Uterus (tissue), 4 donors: ENCODE measurements around the gene BLNK. TPM values are rescaled to one million over a fixed set of nuclear protein-coding genes. Genes with fewer than 3 reads are reported as not detected.

Source experiments
- DNase-seq, 2 donors: peaks; one replicate each; pipeline ENCODE4 v3.0.0-alpha.2; 2019 to 2020
- H3K27ac ChIP-seq, 2 donors: fragments of 200-600 bp; sonication (generic); 1 replicate in 1 of 2; 2 replicates in 1 of 2; pipeline ENCODE4 v1.5.1; 2016 to 2018
- H3K27me3 ChIP-seq, 2 donors: fragments of 200-600 bp; sonication (generic); one replicate each; pipeline ENCODE4 v1.5.1; 2018 to 2019; ENCODE audit warnings: control low read depth in 1 of 2
- H3K36me3 ChIP-seq, 2 donors: fragments of 200-600 bp; sonication (generic); one replicate each; pipeline ENCODE4 v1.5.1; 2019; ENCODE audit warnings: control low read depth in 1 of 2
- H3K4me1 ChIP-seq, 2 donors: fragments of 200-600 bp; sonication (generic); one replicate each; pipeline ENCODE4 v1.5.1; 2018 to 2019; ENCODE audit warnings: control low read depth in 1 of 2
- H3K4me3 ChIP-seq, 2 donors: fragments of 200-600 bp; sonication (generic); 1 replicate in 1 of 2; 2 replicates in 1 of 2; pipeline ENCODE4 v1.5.1; 2018 to 2019; ENCODE audit warnings: mild to moderate bottlenecking in 1 of 2
- H3K9me3 ChIP-seq, 2 donors: fragments of 200-600 bp; sonication (generic); one replicate each; pipeline ENCODE4 v1.5.1; 2019; ENCODE audit warnings: control low read depth in 1 of 2
- CTCF ChIP-seq, 4 experiments: fragments of 200-600 bp in 2 of 4; fragments of 450-650 bp in 2 of 4; sonication (generic) in 2 of 4; IDR thresholded peaks; one replicate each; pipeline ENCODE4 v1.5.1; 2016 to 2019; ENCODE audit warnings: antibody characterized with exemption in 4 of 4, mild to moderate bottlenecking in 2 of 4, moderate library complexity in 1 of 4
- POLR2A ChIP-seq, 2 donors: fragments of 450-650 bp; IDR thresholded peaks; one replicate each; pipeline ENCODE4 v1.6.1; 2016; ENCODE audit warnings: antibody characterized with exemption in 2 of 2, mild to moderate bottlenecking in 1 of 2, moderate library complexity in 1 of 2
- intact Hi-C: fragments of 100-400 bp; cut with DNase I; formaldehyde crosslinking; loops from one replicate; pipeline ENCODE4 v1.15.1; 2023; ENCODE audit warnings: low total_unique reads
- total RNA-seq, 4 donors: library from RNA; depleted of rRNA in 3 of 4; stranded (reverse); fragments of >200 nt in 3 of 4; gene quantifications; one replicate each; pipeline versions ENCODE4 v1.1.0 to v1.2.4, GENCODE V29; 2014 to 2023
- donor health status: DM: yes; HTN: yes; CAD: no.

Gene BLNK
- total RNA-seq, 4 donors from 2014 or later = 0.67 to 3.9 (median 1.8) TPM; not detected in 1

DNA sequence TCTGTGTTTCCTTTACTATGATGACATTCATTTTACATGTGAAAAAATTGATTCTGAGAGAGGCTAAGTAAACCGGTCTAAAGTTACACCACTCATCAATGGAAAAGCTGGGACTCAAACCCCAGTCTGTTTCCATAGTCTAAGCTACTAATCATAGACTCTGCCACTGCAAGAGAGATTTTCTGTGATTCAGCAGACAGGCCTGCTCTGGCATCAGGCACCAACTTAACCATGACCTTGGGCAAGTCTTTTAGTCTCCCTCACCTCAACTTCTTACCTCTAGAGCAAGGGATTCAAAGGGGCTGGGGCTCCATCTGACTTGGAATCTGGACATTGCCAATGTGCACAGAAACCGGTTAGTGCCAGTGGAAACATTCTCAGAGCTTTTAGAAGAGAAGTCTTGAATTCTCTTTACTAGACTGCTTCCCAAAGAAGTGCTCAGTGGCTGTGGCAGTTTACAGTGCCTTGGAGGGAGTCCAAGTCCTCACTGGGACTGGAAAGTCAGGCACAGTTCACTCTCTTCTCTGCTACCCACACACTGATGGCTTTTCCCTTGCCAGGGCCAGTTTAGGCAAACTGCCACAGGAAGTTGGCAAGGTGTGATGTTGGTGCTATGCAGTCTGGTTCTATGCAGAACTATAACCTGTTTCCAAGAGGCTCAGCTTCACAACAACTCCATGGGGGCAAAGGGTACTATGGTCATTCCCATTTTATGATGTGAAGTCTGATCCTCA lies 4.5 kb upstream of the BLNK start:
- Histone ChIP-seq H3K9me3 (no peaks in the 10 kb centered on the region), H3K36me3 (no peaks in the 10 kb centered on the region), H3K4me1 (no peaks in the 10 kb centered on the region), H3K4me3 (no peak overlapping the region), H3K27me3 (no peaks in the 10 kb centered on the region), H3K27ac (no peak overlapping the region)
- no peak for DNase-seq
- intact Hi-C loops = no loop called here
- TF ChIP-seq CTCF (IDR thresholded peaks at IDR 0.05) = no peak
- TF ChIP-seq POLR2A (IDR thresholded peaks at IDR 0.05) = no peak

DNA sequence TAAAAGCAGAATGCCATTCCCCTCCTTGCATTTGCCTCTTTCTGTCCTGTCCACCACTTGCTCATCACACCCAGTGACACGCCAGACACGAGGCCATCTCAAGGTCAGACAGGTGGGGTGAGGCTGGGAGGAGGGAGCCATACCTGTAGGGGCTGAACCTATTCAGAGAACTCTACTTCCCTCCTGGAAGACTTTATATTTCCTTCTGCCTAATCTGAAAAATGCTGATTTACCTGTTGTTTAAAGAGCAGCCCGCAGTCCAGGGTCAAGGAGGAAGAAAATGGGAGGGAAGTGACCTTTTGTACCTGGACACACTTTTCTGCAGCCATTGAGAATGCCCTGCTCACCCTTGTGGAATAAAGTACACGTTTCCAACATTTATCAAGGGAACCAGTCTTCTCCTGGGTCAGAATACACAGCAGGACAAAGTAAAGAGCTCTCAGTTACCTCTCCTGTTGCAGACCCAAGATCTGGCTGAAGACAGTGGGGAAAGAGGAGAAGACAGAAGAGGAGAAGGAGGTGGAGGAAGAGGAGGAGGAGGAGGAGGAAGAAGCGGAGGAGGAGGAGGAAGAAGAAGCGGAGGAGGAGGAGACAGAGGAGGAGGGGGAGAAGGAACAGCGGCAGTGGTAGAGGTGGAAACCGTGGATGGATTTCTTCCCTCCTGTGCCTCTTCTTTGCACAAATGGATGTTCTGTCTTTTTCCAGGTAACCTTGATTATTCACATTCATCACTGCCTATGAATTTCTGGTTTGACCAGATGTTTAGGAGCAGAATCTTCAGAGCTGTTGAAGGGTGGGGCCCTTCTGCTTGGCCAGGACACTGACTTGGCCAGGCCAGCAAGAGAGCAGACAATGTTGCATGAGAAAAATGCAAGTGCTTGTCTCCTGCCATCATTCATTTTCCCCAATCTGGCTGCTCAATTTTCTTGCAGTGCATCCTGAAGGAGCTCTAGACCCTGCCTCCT lies 1.2 kb upstream of the BLNK start:
- H3K36me3 ChIP-seq = no peaks in the 10 kb centered on the region
- no peak overlapping the region for H3K27ac ChIP-seq
- H3K4me3 ChIP-seq = no peak overlapping the region
- intact Hi-C loops = no loop called here
- H3K27me3 ChIP-seq = no peaks in the 10 kb centered on the region
- H3K4me1 ChIP-seq = no peaks in the 10 kb centered on the region
- DNase-seq = no peak
- TF ChIP-seq POLR2A (IDR thresholded peaks at IDR 0.05) (no peak), CTCF (IDR thresholded peaks at IDR 0.05) (no peak)
- H3K9me3 ChIP-seq = no peaks in the 10 kb centered on the region

GRCh38 chr10:96270571-96270970 lies 798 bp downstream of the BLNK start:
- Histone ChIP-seq H3K27ac (no peak overlapping the region), H3K4me3 (no peak overlapping the region), H3K36me3 (no peaks in the 10 kb centered on the region), H3K9me3 (no peaks in the 10 kb centered on the region), H3K27me3 (no peaks in the 10 kb centered on the region), H3K4me1 (no peaks in the 10 kb centered on the region)
- intact Hi-C loops = no loop called here
- TF ChIP-seq CTCF (IDR thresholded peaks at IDR 0.05) (no peak), POLR2A (IDR thresholded peaks at IDR 0.05) (no peak)
- DNase-seq = no peak

DNA sequence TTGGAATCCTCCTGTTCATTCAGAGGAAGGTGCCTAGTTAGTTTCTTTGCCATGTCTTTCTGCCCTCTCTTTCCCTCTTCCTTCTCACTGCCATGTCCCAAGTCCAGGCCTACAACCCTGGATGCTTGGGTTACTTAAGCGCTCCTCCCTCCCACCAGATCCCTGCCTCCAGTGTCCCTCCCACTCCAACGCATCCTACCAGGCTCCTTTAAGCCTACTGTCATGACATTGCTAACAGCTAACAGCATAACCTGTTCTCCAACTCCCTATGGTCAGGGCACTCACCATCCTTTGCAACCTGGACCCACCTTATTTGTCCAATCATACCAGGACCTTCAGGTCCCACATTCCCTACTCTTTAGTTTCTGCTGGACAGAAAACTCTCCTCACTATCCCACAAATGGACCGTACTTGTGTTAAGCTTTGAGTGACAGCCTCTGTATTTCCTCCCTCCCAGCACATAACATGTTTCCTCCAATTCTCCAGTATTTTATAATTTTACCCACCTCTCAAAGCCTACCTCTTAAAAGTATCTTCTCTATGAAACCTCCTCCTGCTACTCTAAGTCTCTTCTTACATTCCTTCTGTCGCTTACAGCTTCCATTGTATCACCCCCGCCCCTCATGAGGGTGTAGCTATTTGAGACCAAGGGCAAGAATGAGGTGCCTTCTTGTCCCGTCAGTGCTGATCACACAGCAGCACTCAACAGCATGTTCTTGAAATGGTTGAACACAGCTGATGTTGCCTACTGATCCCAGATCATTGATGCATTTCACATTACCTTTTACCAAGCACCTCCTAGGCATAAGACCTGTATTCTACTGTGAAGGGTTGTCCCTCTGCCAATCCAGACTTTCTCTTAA lies 1.7 kb downstream of the BLNK start:
- TF ChIP-seq CTCF (IDR thresholded peaks at IDR 0.05) (no peak), POLR2A (IDR thresholded peaks at IDR 0.05) (no peak)
- DNase-seq = no peak
- H3K4me3 ChIP-seq = no peak overlapping the region
- intact Hi-C loops = no loop called here
- H3K9me3 ChIP-seq = no peaks in the 10 kb centered on the region
- no peaks in the 10 kb centered on the region for H3K36me3 ChIP-seq
- H3K27ac ChIP-seq = no peak overlapping the region
- H3K4me1 ChIP-seq = no peaks in the 10 kb centered on the region
- no peaks in the 10 kb centered on the region for H3K27me3 ChIP-seq
